HG03460 (cell line): ENCODE measurements around the gene VPS4A.
"Not testable (repeated sequence)": the region's sequence is repeated elsewhere in the genome, so short reads cannot be mapped to it uniquely, and the experiment has no call there.

Source experiments
- ATAC-seq: cut with Tn5 transposase; IDR thresholded peaks from one replicate; pipeline ENCODE4 v1.9.1; 2021; ENCODE audit not compliant: unreplicated experiment

Gene VPS4A

DNA sequence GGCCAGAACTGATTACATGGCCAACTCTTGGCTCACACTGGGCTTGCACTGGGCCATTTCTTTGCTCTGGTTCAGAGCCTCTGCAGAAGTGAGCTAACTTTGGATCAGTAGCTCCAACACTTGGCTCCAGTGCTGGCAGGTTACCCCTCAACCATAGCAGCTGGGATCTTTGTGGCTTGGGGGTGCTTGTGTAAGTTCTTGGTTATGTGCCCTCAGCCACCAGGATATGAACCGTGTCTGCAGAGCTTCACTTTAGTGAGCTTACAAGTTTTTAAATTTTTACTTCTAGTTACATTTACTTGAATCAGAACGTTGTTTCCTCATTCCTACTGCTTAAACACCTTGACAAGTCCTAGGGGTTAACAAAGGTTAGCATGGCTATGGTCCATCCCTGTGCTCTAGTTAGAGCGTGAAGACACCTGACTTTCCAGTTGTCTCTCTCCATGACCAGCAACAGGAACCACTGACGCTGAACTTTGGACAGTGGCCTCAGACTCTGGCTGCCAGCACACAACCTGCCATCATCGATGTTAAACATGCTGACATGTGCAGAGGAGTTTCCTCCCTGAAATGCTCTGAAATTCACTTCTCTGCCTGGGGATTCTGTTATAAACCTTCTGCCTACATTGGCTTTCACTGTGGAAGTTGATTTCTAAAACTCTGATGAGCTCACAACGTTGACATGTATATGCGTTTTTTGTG, 15.2 kb downstream of the VPS4A start:
- no peak for ATAC-seq

DNA sequence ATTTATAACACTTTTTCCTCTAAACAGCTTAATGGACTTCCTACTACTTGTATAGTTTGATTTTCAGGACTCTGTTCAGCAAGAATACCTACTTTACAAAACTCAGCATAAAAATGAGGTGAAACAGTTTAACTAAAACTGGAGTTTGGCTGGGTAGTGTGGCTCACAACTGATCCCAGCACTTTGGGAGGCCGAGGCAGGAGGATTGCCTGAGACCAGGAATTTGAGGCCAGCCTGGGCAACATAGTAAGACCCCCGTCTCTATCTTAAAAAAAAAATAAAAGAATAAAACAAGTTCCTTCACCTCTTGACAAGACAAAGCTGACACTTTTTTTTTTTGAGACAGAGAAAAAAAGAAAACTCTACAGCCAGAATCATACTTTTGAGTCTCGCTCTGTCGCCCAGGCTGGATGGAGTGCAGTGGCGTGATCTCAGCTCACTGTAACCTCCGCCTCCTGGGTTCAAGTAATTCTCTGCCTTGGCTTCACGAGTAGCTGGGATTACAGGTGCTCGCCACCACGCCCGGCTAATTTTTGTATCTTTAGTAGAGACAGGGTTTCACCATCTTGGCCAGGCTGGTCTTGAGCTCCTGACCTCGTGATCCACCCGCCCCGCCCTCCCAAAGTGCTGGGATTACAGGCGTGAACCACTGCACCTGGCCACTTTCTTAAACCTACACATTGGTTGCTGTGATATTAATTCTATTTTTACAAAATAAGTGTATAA, 16.6 kb downstream of the VPS4A start:
- ATAC-seq = no peak

DNA sequence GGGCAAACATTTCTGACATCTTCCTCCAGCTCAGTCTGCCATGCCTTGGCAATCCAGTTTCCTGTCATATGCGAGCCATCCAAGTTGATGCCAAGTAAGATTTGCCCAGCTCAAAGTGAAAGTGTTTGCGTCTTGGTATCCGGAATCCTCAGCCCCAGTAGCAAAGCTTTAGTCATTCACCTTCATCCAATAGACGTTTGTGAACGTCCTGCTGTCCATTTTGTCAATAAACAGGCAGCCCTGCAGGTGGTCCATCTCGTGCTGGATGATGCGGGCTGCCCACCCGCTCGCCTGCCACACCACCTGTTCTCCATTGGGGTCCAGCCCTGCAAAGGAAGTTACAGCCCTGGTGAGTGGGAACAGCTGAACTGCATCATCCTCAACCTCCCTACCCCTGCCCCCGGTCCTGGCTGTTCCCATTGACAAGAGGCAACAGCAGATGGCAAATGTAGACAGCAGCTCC, 17.7 kb downstream of the VPS4A start:
- ATAC-seq = no peak

DNA sequence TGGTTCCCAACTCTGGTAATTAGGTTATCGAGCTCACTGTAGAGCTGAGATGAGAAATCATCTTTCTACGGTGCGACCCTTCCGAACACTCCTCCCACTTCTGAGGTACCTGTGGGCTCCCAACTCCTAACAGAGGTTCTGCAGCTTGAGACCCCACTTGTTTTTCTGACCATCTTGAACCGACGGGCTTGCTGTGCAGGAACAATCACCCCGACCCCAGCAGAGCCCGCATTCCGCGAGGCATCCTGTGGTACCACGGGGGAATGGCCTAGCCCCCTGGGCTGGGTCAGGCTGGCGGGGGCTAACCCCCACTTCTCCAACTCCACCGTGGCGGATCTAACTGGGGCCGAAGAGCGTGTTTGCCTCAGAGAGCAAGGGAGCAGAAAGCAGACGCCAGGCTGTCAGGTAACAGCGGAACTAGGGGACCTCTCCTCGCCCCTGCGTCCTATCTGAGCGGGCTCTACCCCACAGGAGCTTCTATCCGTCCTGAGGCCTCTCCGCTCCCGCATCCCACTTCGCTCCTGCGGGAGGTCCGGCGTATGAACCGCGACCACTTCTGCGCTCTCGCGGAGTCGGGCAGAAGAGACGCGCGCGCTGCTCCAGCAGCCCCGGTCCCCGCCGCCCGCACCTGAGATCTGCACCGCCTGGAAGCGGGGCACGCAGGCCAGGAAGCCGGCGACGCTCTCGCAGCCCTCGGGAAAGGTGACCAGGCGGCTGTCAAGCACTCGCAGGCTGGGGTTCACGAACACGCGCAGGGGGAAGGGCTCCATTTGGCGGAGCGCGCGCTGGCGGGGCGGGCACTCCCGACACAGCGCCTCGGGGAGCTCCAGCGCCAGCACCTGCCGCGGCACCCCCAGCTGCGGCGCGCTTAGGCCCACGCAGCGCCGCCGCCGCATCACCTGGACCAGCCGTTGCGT, 18.5 kb downstream of the VPS4A start:
- peak; percentile 33 for ATAC-seq

DNA sequence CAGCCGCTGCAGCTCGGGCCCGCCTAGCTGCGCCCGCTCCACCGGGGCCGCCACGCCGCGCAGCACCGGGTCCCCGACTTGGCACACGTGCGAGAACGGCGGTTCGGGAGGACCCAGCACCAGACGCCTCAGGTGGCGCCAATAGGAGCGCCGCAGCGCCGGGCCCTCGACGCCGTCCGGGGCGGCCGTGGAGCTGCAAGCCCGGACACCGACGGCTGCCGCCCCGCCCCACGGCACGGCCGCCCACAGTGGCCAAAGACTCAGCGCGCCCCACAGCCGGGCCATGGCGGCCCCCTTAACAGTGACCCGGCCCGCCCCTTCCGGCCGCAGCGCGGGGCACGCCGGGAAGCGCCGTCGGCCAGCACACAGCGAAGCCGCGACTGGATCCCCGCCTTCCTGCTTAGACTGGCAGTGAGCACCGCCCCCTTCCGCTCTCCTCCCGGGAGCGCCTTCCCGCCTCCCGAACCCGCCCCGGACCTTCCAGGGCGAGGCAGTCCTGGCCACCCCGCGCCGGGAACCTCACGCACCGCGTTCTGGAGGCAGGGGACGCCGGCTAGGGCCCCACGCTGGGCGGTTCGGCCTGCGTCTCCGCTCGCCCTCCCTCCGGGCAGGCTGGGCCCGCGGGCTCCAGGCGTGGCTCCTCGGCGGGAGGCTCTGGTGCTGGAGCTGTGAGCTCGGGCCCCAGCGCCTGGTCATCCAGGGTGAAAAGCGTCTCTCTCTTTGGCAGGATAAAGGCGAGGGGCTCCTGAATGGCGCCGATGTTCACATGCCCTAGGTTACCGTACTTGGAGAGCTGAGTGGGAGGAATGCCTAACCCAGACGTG, 19.3 kb downstream of the VPS4A start, which contains the start of gene PDF:
TSS of gene PDF (minus strand) at position 303 of the 824 bp plus-strand sequence. CDS start at position 285, 18 bp downstream.
- ATAC-seq = peak; percentile 94

DNA sequence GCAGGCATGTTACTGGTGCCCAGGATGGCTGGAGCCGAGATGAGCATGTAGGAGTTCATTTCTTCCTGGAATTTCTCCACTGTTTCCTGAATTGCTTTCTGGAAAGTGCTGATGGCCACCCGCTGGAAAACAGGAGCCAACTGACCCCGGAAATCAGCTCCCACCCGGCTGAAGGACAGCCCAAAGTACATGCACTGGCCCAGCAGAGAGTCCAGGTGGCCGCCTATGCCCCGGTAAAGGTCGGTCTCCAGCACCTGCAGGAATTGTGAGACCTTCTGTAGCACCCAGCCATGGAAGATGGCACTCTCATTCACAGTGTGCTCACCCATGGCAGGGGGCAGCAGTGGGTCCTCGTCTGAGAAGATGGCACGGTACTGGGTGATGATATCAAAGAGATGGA, 23.5 kb downstream of the VPS4A start:
- ATAC-seq = no peak

DNA sequence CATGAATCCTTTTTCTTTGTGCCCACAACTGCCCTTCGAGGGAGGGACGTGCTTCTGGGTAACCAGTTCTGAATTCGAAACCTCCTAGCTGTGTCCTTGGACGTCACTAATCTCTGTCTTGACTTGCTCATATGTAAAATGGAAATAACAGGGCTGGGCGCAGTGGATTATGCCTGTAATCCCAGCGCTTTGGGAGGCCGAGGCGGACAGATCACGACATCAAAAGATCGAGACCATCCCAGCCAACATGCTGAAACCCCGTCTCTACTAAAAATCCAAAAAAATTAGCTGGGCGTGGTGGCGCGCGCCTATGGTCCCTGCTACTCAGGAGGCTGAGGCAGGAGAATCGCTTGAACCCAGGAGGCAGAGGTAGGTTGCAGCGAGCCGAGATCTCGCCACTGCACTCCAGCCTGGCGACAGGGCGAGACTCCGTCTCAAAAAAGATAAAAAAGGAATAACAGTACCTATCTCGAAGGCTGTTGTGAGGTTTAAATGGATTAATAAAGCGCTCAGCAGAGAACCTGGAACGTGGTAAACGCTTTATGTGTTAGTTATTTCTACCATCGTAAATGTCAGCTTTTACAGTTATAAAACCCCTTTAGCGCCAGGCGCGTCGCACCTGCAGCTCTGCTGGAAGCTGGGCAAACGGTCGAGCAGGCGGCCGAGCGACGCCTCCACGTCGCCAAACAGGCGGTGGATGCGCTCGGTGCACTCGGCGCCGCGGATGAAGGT, 27.6 kb downstream of the VPS4A start:
- no peak for ATAC-seq

DNA sequence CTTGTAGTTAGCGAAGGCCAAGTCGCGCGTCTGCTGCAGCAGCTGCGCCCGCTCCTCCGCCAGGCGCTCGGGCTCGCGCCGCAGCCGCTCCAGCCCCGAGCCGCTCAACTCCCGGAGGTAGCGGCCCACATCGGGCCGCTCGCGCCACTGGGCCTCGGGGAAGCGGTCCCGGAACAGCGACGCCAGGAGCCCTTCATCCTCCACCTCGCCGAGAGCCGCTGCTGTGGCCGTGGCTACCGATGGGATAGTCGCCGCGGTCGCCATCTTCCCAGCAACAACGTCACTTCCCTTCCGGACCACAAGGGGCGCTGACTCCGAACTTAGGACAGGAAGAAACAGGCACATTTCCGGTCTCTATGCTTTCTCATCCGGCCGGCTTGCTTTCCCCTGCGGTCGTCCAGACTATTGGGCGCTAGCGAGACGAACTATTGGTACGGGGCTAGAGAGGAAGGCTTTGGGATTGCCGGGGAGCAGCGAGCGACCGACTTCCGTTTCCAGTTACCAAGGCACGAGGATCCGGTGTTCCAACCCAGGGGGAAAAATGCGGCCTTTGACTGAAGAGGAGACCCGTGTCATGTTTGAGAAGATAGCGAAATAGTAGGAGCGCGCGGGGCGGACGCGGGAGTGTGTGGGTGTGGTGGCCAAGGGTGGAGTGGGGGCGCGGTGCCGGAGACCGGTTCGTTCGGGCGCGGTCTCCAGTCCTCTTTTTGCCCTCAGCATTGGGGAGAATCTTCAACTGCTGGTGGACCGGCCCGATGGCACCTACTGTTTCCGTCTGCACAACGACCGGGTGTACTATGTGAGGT, 28.3 kb downstream of the VPS4A start, which contains the start of the genes COG8 and NIP7:
TSS of gene COG8 (minus strand) at position 276 of the 806 bp plus-strand sequence. CDS start at position 264, 12 bp downstream.
TSS of gene NIP7 (plus strand) at position 484 of the 806 bp plus-strand sequence. CDS start at position 542, 58 bp downstream.
- ATAC-seq = peak; percentile 92

DNA sequence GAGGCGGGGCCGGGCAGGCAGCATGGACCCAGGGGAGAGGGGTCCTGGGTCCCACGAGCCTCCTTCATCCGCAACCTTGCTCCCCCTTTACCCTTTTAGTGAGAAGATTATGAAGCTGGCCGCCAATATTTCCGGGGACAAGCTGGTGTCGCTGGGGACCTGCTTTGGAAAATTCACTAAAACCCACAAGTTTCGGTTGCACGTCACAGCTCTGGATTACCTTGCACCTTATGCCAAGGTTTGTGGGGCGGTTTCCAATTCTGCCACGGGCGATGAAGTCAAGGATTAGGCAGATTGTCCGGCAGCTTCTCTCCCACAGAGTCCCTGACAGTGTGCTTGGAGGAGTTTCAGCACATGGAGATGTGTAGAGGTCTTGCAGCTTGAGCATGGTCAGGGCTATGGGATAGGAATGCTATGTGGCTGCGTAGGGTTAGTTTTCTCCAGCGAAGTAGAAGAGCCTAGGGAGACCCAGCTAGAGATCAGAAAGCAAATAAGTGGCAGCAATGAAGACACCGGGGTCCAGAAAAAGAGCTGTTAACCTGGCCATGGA, 29.0 kb downstream of the VPS4A start:
- no peak for ATAC-seq

DNA sequence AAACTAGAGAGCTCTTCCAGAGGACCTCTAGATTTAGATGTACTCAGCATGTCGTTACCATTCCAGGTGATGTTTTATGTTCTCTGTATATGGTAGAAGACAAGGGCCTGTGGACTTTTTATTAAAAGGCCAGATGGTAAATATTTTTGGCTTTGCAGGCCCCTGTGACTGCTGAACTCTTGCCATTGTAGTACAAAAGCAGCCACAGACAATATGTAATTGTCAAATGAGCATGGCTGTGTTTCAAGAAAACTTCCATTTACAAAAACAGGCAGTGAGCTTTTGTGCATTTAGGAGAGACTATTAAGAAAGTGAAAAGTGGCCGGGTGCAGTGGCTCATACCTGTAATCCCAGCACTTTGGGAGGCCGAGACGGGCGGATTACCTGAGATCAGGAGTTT, 33.0 kb downstream of the VPS4A start:
- no peak for ATAC-seq

DNA sequence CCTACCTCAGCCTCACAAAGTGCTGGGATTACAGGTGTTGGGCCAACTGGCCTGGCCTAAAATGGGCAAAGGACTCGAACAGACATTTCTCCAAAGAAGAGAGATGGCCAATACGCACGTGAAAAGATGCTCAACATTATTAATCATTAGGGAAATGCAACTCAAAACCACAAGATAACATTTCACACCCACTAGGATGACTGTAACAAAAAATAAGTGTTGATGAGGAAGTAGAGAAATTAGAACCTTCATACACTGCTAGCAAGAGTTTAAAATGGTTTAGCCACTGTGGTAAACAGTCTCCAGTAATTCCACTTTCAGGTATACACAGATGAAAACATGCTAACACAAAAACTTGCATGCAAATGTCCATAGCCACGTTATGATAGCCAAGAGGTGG, 34.8 kb downstream of the VPS4A start:
- no peak for ATAC-seq

DNA sequence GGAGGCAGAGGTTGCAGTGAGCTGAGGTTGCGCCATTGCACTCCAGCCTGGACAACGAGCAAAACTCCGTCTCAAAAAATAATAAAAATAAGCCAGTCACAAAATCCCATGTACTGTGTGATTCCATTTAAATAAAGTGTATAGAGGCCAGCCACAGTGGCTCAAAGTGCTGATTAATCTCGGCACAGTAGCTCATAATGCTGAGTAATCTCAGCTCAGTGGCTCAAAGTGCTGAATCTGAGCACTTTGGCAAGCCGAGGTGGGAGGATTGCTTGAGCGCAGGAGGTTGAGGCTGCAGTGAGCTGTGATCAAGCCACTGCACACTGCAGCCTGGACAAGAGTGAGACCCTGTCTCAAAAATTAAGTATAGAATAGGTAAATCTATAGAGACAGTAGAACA, 35.5 kb downstream of the VPS4A start:
- ATAC-seq = no peak

DNA sequence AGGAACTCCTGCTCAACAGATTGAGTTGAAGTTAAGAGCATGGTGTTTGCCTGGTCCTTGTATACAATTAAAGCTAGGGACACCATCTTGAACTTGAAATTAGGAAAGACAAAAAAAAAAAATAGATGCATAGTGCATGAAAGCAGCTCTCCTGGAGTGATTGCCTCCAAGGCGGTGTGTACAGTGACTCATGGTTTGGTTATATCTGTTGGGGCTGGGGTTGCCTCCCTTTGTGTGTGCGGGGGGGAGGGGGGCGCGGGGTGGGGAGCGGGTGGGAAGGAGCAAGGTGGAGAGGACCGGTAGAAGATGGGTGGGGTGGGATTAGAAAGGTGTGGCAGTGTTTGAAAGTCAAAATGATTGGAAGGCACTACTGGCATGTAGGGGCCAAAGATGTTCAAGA, 37.1 kb downstream of the VPS4A start:
- no peak for ATAC-seq

DNA sequence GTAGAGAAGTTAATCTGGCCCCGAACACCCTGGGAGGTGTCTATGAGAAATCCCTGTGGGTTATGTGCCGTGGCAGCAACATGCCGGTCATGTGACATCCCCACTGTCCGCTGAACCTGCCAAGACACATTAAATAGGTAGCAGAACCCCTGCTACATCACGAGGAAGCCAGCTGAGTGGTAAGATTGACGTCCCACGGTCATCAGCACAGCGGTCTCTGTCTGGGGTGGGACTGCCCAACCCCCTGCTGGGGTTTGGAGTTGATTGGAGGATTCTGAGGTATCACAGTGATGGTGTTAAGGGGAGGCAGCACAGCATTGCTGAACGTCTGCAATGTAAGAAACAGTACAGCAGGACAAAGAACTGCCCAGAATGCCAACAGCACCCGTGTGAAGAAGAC, 38.4 kb downstream of the VPS4A start:
- ATAC-seq = no peak

DNA sequence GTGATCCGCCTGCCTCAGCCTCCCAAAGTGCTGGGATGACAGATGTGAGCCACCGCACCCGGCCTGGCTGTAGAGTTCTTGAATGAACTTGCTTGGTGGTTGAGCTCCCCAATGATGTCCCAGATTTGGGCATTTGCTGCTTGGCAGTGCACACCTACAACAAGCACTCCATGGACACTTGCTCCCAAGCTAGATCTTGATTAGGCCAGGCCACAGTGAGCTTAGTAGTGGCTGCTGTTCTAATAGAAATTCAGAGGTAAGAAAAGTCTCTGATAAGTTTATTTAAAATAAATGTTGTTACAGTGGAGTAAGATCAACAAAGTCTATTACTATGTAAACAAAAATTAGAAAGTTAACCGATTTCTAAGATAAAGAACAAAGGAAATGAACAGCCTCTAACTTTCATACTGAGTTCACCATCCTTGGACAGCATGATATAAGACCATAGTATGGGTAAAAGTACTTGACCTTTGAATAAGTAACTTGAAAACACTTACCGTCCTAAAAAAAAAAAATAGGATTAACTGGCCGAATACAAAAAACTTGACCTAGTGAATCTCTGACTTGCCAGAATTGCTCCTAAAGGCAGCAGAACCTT, 39.5 kb downstream of the VPS4A start:
- no peak for ATAC-seq

DNA sequence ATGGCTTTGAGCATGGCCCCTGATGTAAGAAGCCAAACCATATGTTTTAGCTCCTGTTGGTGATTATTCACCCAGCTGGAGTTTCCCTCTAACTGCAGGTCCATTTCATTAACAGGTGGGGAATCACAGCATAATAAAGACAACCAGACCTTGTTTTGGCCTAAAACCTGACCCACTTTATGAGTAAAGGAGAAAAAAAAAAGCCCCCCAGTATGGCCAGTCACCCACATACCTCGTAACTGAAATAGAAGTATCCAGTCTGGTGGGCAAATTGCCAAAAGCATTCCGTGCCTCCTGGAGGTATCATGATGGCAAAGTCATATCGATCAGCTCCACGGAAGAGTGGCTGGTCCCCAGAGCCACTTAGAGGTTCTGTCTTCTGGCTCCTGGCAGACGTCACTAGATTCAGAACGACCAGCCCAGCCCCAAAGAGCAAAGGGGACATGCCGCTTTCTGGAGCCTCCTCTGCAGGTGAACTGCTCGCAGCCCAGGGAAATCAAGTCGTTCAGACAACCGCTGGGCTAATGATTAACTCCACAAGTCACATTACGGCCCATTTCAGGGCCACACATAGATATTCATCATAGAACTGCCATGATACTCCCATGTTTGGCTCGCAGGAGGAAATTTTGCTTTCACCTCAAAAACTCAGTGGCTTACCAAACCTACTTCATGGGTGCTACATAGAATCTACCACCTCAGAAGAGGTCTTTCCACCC, 40.3 kb downstream of the VPS4A start, which contains the start of gene TMED6:
TSS of gene TMED6 (minus strand) at position 478 of the 719 bp plus-strand sequence. CDS start at position 445, 33 bp downstream.
- ATAC-seq = no peak

DNA sequence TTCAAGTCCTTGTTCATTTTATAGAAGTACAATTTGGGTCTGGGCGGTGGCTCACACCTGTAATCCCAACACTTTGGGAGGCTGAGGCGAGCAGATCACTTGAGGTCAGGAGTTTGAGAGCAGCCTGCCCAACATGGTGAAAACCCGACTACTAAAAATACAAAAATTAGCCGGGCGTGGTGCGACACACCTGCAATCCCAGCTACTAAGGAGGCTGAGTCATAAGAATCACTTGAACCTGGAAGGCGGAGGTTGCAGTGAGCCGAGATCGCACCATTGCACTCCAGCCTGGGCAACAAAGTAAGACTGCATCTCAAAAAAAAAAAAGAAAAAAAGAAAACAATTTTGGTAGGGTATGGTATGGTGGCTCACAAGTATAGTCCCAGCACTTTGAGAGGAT, 48.9 kb downstream of the VPS4A start:
- not testable (repeated sequence) for ATAC-seq
